ENCODE results near the gene FARP2.

Gene FARP2

GRCh38 chr2:241539616-241540374, 183.7 kb downstream of the FARP2 start:
- no peak for DNase-seq (ENCODE audit: low read depth)
- TF ChIP-seq, protein P1, sequence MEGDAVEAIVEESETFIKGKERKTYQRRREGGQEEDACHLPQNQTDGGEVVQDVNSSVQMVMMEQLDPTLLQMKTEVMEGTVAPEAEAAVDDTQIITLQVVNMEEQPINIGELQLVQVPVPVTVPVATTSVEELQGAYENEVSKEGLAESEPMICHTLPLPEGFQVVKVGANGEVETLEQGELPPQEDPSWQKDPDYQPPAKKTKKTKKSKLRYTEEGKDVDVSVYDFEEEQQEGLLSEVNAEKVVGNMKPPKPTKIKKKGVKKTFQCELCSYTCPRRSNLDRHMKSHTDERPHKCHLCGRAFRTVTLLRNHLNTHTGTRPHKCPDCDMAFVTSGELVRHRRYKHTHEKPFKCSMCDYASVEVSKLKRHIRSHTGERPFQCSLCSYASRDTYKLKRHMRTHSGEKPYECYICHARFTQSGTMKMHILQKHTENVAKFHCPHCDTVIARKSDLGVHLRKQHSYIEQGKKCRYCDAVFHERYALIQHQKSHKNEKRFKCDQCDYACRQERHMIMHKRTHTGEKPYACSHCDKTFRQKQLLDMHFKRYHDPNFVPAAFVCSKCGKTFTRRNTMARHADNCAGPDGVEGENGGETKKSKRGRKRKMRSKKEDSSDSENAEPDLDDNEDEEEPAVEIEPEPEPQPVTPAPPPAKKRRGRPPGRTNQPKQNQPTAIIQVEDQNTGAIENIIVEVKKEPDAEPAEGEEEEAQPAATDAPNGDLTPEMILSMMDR (IDR thresholded peaks at IDR 0.05; ENCODE audit: control insufficient read depth, extremely low read depth, insufficient read depth), result no peak
- H3K4me3 ChIP-seq (ENCODE audit: low read depth, low read length), result no peak overlapping the region

- TF ChIP-seq, protein P1 (IDR thresholded peaks at IDR 0.05; ENCODE audit: control insufficient read depth, extremely low read depth, insufficient read depth), result no peak
- H3K4me3 ChIP-seq (ENCODE audit: low read depth, low read length), result no peak overlapping the region
- DNase-seq (ENCODE audit: low read depth), result no peak
Observed at GRCh38 chr2:241540401-241540770, 184.3 kb downstream of the FARP2 start.

DNA sequence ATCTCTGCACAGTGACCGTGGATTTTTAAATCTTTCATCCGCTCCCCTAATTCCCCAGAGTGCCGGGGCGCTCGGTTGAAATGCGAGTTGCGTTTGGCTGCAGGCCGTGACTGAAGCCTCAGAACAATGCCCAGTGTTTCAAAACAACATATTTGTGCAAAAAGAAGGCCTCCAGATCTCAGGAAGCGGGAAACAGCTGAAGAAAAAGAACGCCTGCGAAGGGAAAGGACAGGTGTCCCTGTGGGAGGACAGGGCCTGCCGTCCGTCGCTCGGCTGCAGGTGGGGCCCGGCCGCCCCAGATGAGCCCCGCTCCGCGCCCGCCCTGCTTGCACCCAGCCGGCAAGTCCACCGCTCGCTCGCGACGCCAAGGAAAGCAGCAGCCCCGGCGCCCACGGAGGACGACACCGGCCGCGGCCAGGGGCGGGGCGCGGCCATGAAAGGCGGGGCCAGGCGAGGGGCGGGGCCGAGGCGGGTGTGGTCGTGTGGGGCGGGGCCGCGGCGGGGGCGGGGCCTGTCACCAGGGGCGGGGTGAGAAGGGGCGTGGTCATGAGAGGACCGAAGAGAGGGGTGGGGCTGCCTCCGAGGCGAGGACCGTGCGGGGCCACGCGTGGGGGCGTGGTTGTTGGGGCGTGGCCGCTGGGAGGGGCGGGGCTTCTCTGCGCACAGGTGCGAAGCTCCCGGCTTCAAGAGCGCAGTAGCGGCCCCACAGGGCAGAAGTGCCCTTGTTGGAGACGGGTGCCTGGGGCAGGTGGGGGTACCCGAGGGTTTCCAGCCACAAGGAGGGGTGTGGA, 184.9 kb downstream of the FARP2 start:
- H3K4me3 ChIP-seq (ENCODE audit: low read depth, low read length), result no peak overlapping the region
- TF ChIP-seq, protein P1 (IDR thresholded peaks at IDR 0.05; ENCODE audit: control insufficient read depth, extremely low read depth, insufficient read depth), result no peak
- DNase-seq (ENCODE audit: low read depth), result no peak

DNA sequence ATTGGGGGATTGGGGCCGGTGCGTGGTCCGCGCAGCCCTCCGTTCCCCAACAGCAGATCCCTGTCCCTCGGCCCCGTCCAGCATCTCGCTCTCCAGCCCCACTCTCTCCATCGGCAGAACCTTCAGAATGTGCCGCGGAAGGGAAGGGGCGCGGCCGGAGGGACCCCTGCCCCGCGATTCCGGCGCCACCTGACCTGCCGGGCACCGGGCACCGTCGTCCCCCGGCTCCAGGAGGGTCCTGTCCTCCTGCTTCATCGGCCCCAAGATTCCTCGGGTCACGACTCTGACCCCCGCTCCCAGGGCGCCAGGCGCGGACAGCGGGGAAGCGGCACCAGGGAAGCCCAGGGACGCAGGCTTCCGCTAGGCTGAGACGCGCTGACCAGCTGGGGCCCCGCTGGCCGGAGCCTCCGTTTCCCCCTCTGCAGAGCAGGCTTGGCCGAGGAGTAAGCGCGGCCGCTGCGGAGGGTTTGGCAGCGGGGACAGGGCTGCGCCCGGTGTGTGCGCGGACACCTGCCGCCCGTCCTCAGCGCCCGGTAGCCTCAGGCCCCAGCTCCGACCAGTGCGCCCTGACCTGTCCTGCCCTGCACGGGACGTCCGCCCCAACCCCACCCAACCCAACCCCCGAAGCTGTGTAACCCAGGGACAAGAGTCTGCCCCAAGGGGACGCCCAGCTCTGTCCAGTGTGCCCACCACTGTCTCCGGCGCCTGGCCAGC, 185.6 kb downstream of the FARP2 start:
- DNase-seq (ENCODE audit: low read depth), result no peak
- H3K4me3 ChIP-seq (ENCODE audit: low read depth, low read length), result no peak overlapping the region
- TF ChIP-seq, protein P1 (IDR thresholded peaks at IDR 0.05; ENCODE audit: control insufficient read depth, extremely low read depth, insufficient read depth), result no peak

DNA sequence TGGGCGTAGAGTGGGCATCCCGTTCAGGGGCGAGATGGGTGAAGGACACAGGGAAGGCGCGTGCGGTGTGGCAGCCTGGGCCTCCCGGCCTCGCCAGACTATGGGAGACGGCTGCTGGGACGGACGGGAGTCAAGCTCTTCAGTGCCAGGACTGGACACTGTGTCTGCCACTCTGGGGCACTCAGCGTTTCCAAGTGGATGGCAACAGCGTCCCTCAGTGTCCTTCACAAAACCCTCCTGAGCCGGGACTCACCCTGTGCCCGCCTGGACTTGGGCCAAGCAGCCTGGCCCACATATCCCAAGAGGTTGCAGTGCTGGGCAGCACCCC, 186.2 kb downstream of the FARP2 start:
- TF ChIP-seq, protein P1 (IDR thresholded peaks at IDR 0.05; ENCODE audit: control insufficient read depth, extremely low read depth, insufficient read depth), result no peak
- H3K4me3 ChIP-seq (ENCODE audit: low read depth, low read length), result no peak overlapping the region
- no peak for DNase-seq (ENCODE audit: low read depth)

All from LNCaP clone FGC (cell line).